Ishikawa (cell line): ENCODE measurements around the gene GRHPR.

Source experiments
- CEBPB ChIP-seq: IDR thresholded peaks from 2 replicates; pipeline ENCODE4 v1.6.1; 2012
- CREB1 ChIP-seq: IDR thresholded peaks from 2 replicates; pipeline ENCODE4 v1.6.1; 2012; ENCODE audit warnings: low read depth
- EGR1 ChIP-seq: IDR thresholded peaks from 2 replicates; pipeline ENCODE4 v1.6.1; 2012
- EP300 ChIP-seq: IDR thresholded peaks from 2 replicates; pipeline ENCODE4 v1.6.1; 2012; ENCODE audit warnings: borderline replicate concordance
- FOXM1 ChIP-seq: IDR thresholded peaks from 2 replicates; pipeline ENCODE4 v1.6.1; 2012; ENCODE audit warnings: low read depth, borderline replicate concordance
- MAX ChIP-seq: IDR thresholded peaks from 2 replicates; pipeline ENCODE4 v1.6.1; 2012
- NFIC ChIP-seq: IDR thresholded peaks from 2 replicates; pipeline ENCODE4 v1.6.1; 2012
- RAD21 ChIP-seq: IDR thresholded peaks from 2 replicates; pipeline ENCODE4 v1.6.1; 2012; ENCODE audit warnings: low read depth
- REST ChIP-seq: IDR thresholded peaks from 2 replicates; pipeline ENCODE4 v1.6.1; 2012; ENCODE audit warnings: low read depth, mild to moderate bottlenecking
- TAF1 ChIP-seq: IDR thresholded peaks from 2 replicates; pipeline ENCODE4 v1.6.1; 2012; ENCODE audit warnings: low read depth, mild to moderate bottlenecking
- TCF12 ChIP-seq: IDR thresholded peaks from 2 replicates; pipeline ENCODE4 v1.6.1; 2012; ENCODE audit warnings: low read depth
- TEAD4 ChIP-seq: IDR thresholded peaks from 2 replicates; pipeline ENCODE4 v1.6.1; 2012
- USF1 ChIP-seq: IDR thresholded peaks from 2 replicates; pipeline ENCODE4 v1.6.1; 2012
- YY1 ChIP-seq: IDR thresholded peaks from 2 replicates; pipeline ENCODE4 v1.6.1; 2012; ENCODE audit warnings: low read depth
- ZBTB7A ChIP-seq: IDR thresholded peaks from 2 replicates; pipeline ENCODE4 v1.6.1; 2012; ENCODE audit warnings: low read depth

Gene GRHPR

GRCh38 chr9:37429441-37430285 is 7.2 kb downstream of the GRHPR start:
- TF ChIP-seq TAF1 (no peak), MAX (no peak), USF1 (no peak), EGR1 (no peak), TEAD4 (no peak), CEBPB (no peak), CREB1 (no peak), FOXM1 (no peak), RAD21 (no peak), TCF12 (no peak), NFIC (no peak), ZBTB7A (no peak), EP300 (no peak), YY1 (no peak), REST (no peak)

GRCh38 chr9:37430841-37431597 is 8.5 kb downstream of the GRHPR start:
- TF ChIP-seq TCF12: no peak
- TF ChIP-seq TEAD4: no peak
- no peak for TF ChIP-seq YY1
- no peak for TF ChIP-seq MAX
- TF ChIP-seq USF1: no peak
- TF ChIP-seq EP300: no peak
- TF ChIP-seq TAF1: no peak
- TF ChIP-seq REST: no peak
- no peak for TF ChIP-seq RAD21
- TF ChIP-seq CREB1: no peak
- TF ChIP-seq ZBTB7A: no peak
- TF ChIP-seq CEBPB: no peak
- TF ChIP-seq EGR1: no peak
- TF ChIP-seq NFIC: no peak
- TF ChIP-seq FOXM1: no peak

DNA sequence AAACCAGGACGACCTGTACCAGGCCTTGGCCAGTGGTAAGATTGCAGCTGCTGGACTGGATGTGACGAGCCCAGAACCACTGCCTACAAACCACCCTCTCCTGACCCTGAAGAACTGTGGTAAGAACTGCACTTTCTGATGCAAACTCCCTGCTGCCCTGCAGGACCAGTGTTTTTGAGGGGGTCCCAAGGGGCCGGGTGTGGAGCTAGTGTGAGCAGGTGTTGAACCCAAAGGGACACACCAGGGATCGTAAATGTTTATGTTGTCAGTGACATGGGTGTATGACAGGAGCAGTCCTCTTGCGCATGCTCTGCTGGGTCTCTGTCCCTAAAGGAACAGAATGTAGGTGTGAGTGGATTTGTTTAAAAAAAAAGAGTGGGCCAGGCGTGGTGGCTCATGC is 9.5 kb downstream of the GRHPR start:
- TF ChIP-seq CREB1 (no peak), TEAD4 (no peak), ZBTB7A (no peak), REST (no peak), USF1 (no peak), EGR1 (no peak), NFIC (no peak)
